LNCAP (cell line): ENCODE data around the gene SLC35F3.

Experiments used
- CTCF ChIP-seq: fragments of 450-650 bp; IDR thresholded peaks from 2 replicates; pipeline ENCODE4 v1.5.1; 2017; ENCODE audit warnings: mild to moderate bottlenecking

Gene SLC35F3

GRCh38 chr1:233938476-233938875 is 34.0 kb downstream of the SLC35F3 start:
- no peak for TF ChIP-seq CTCF

- TF ChIP-seq CTCF = no peak
Measured at GRCh38 chr1:233939451-233939850, 35.0 kb downstream of the SLC35F3 start.

- TF ChIP-seq CTCF = no peak
Measured at GRCh38 chr1:233940908-233941307, 36.4 kb downstream of the SLC35F3 start.

- TF ChIP-seq CTCF = no peak
Measured at GRCh38 chr1:233944601-233945000, 40.1 kb downstream of the SLC35F3 start.

- no peak for TF ChIP-seq CTCF
Measured at GRCh38 chr1:233945573-233945972, 41.1 kb downstream of the SLC35F3 start.

- no peak for TF ChIP-seq CTCF
Measured at GRCh38 chr1:233945979-233946378, 41.5 kb downstream of the SLC35F3 start.

GRCh38 chr1:233946724-233947123 is 42.2 kb downstream of the SLC35F3 start:
- TF ChIP-seq CTCF = no peak

GRCh38 chr1:233951804-233952203 is 47.3 kb downstream of the SLC35F3 start:
- no peak for TF ChIP-seq CTCF
